HepG2 (cell line): ENCODE data around the gene SCNM1.

Source experiments
- CTCF ChIP-seq: sonication (generic); formaldehyde crosslinking; IDR thresholded peaks from 2 replicates; pipeline ENCODE4 v1.5.0; 2020; ENCODE audit warnings: mild to moderate bottlenecking, missing genetic modification reagents, moderate library complexity
- JUN ChIP-seq: sonication (generic); formaldehyde crosslinking; IDR thresholded peaks from 2 replicates; pipeline ENCODE4 v1.4.0; 2020; ENCODE audit warnings: mild to moderate bottlenecking, missing genetic modification reagents
- POLR2AphosphoS5 ChIP-seq: IDR thresholded peaks from 2 replicates; pipeline ENCODE4 v1.6.1; 2012; ENCODE audit warnings: low read depth, low read length
- REST ChIP-seq, 2 experiments: IDR thresholded peaks; 2 replicates each; pipeline ENCODE4 v1.6.1; 2011 to 2012; ENCODE audit warnings: low read length in 2 of 2, borderline replicate concordance in 1 of 2, low read depth in 1 of 2, mild to moderate bottlenecking in 1 of 2, moderate library complexity in 1 of 2
- SATB2 ChIP-seq: sonication (generic); formaldehyde crosslinking; IDR thresholded peaks from 2 replicates; pipeline ENCODE4 v1.5.0; 2020; ENCODE audit warnings: missing genetic modification reagents
- ZNF775 ChIP-seq: sonication (generic); formaldehyde crosslinking; IDR thresholded peaks from 2 replicates; pipeline ENCODE4 v1.4.0; 2020; ENCODE audit warnings: missing genetic modification reagents, mild to moderate bottlenecking, moderate library complexity, borderline replicate concordance

- no peak for TF ChIP-seq SATB2 (CRISPR knock-in tag)
- peak; percentile 96 for TF ChIP-seq POLR2AphosphoS5
- TF ChIP-seq CTCF (CRISPR knock-in tag): peak; percentile 51
- peak in 1 of 2 experiments; percentile 46; a peak in 1 of 4 replicates for TF ChIP-seq REST (IDR thresholded peaks at IDR 0.05; ENCODE audit: borderline replicate concordance in 1 of 2, low read depth in 1 of 2, low read length in 2 of 2)
- TF ChIP-seq ZNF775 (CRISPR knock-in tag): no peak
- no peak for TF ChIP-seq JUN (CRISPR knock-in tag)
Observed at GRCh38 chr1:151189637-151190445, 23.9 kb downstream of the SCNM1 start, which contains the start of gene VPS72.
